Astrocyte (in vitro differentiated cells and primary cell): ENCODE data around the gene ELP4.

ENCODE experiments used
- EZH2 ChIP-seq: IDR thresholded peaks from 2 replicates; pipeline ENCODE4 v1.6.1; 2012; ENCODE audit warnings: mild to moderate bottlenecking, low read length, inconsistent platforms; ENCODE audit not compliant: insufficient read depth
- TF ChIP-seq, protein P1 (sequence below): IDR thresholded peaks from 2 replicates; pipeline ENCODE4 v1.5.1; 2011; ENCODE audit warnings: low read depth, mild to moderate bottlenecking, inconsistent platforms, low read length, moderate library complexity; ENCODE audit not compliant: insufficient read depth

DNA sequence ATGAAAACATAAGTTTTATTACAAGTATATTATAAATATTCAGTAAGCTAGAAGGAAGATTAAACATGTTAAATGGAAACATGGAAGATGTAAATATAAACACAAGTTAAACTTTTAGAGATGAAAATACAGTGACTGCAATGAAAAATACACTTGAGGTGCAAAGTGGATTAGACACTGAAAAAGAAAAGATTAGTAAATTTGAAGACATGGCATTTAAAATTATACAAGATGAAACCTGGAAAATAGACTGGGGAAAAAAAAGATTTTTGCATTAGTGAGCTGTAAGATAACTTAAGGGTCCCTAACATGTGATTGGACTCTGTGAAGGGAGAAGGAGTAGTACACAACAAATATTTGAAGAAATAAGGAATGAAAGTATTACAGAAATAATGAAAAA, 33.3 kb downstream of the ELP4 start:
- no peak for TF ChIP-seq EZH2
- TF ChIP-seq, protein P1, sequence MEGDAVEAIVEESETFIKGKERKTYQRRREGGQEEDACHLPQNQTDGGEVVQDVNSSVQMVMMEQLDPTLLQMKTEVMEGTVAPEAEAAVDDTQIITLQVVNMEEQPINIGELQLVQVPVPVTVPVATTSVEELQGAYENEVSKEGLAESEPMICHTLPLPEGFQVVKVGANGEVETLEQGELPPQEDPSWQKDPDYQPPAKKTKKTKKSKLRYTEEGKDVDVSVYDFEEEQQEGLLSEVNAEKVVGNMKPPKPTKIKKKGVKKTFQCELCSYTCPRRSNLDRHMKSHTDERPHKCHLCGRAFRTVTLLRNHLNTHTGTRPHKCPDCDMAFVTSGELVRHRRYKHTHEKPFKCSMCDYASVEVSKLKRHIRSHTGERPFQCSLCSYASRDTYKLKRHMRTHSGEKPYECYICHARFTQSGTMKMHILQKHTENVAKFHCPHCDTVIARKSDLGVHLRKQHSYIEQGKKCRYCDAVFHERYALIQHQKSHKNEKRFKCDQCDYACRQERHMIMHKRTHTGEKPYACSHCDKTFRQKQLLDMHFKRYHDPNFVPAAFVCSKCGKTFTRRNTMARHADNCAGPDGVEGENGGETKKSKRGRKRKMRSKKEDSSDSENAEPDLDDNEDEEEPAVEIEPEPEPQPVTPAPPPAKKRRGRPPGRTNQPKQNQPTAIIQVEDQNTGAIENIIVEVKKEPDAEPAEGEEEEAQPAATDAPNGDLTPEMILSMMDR: no peak
